K562 (cell line): ENCODE measurements around the gene PPM1L. TPM values are rescaled to one million over a fixed set of nuclear protein-coding genes. Genes with fewer than 3 reads are reported as not detected.

Experiments used
- ATAC-seq: fragments of 200-7000 bp; cut with Tn5 transposase; 3 replicates; pipeline ENCODE4 v1.9.1; 2020; ENCODE audit warnings: moderate library complexity
- BruUV-seq: library from RNA; stranded (reverse); fragments of 400-500 nt; replicated peaks from 2 replicates; lab custom pipeline; 2021; lab: Mats Ljungman, UMichigan
- CTCF ChIA-PET: fragments of 300-600 bp; formaldehyde crosslinking; extraction: SDS; loops from one replicate; lab custom pipeline; 2021; ENCODE audit warnings: low intra/inter-chr PET ratio; lab: Yijun Ruan, JAX
- POLR2A ChIA-PET: fragments of 300-600, 350-650 bp; sonication (Branson Sonifier 250); formaldehyde crosslinking; extraction: SDS; loops from one replicate; lab custom pipeline; 2021; ENCODE audit warnings: antibody characterized with exemption, inconsistent platforms; lab: Yijun Ruan, JAX
- DNase-seq, 4 experiments: peaks; one replicate each; pipeline versions ENCODE4 v3.0.0 to v3.0.0-alpha.2; 2011 to 2018; ENCODE audit warnings: low spot score in 3 of 4, mixed read lengths in 3 of 4; ENCODE audit errors: extremely low read depth in 1 of 4
- FAIRE-seq: peaks from 2 replicates; lab custom pipeline; 2011; peaks lifted over from hg19 to GRCh38; lab: Jason Lieb, UNC
- H2AFZ ChIP-seq: 2 replicates; pipeline ENCODE4 v1.6.0; 2011; ENCODE audit warnings: low read depth, low read length, control low read depth, inconsistent platforms
- H3K27ac ChIP-seq: fragments of 200-600 bp; 3 replicates; pipeline ENCODE4 v1.8.0; 2011; ENCODE audit warnings: low read depth, mild to moderate bottlenecking, control low read depth, inconsistent platforms, low read length, moderate library complexity, mixed read lengths; ENCODE audit errors: extremely low read depth
- H3K27me3 ChIP-seq, 2 experiments: fragments of 300-600 bp in 1 of 2; 2 replicates in 1 of 2; 3 replicates in 1 of 2; pipeline versions ENCODE4 v1.6.0 to v1.8.0; 2011; ENCODE audit warnings: inconsistent platforms in 2 of 2, low read length in 2 of 2, mild to moderate bottlenecking in 1 of 2, mixed read lengths in 1 of 2, moderate library complexity in 1 of 2; ENCODE audit not compliant: control insufficient read depth in 2 of 2, insufficient read depth in 2 of 2
- H3K36me3 ChIP-seq: fragments of 300-600 bp; 3 replicates; pipeline ENCODE4 v1.8.0; 2011; ENCODE audit warnings: mild to moderate bottlenecking, low read length, inconsistent platforms; ENCODE audit not compliant: control insufficient read depth, insufficient read depth
- H3K4me1 ChIP-seq, 2 experiments: fragments of 200-600 bp in 1 of 2; replicated peaks in 1 of 2; 2 replicates in 1 of 2; 3 replicates in 1 of 2; pipeline versions ENCODE4 v1.5.1 to v1.8.0; 2011; ENCODE audit warnings: inconsistent platforms in 2 of 2, low read length in 2 of 2, mild to moderate bottlenecking in 1 of 2, mixed read lengths in 1 of 2, moderate library complexity in 1 of 2; ENCODE audit not compliant: control insufficient read depth in 2 of 2, insufficient read depth in 2 of 2
- H3K4me2 ChIP-seq: 2 replicates; pipeline ENCODE4 v1.6.1; 2011; ENCODE audit warnings: low read length, control low read depth, inconsistent platforms, mixed read lengths; ENCODE audit not compliant: insufficient read depth
- H3K4me3 ChIP-seq: fragments of 200-600 bp; sonication (generic), shearing (Covaris generic); 2 replicates; pipeline ENCODE4 v1.5.1; 2016; ENCODE audit warnings: control low read depth, inconsistent platforms
- H3K79me2 ChIP-seq: fragments of 200-600 bp; 3 replicates; pipeline ENCODE4 v1.8.0; 2011; ENCODE audit warnings: low read length, inconsistent platforms; ENCODE audit not compliant: control insufficient read depth, insufficient read depth
- H3K9ac ChIP-seq, 2 experiments: 2 replicates each; pipeline versions ENCODE4 v1.6.0 to v1.6.1; 2011; ENCODE audit warnings: low read depth in 2 of 2, low read length in 2 of 2, control low read depth in 1 of 2, inconsistent platforms in 1 of 2, mild to moderate bottlenecking in 1 of 2, mixed read lengths in 1 of 2; ENCODE audit not compliant: insufficient read depth in 1 of 2
- H3K9me1 ChIP-seq: one replicate; pipeline ENCODE4 v1.6.0; 2011; ENCODE audit warnings: inconsistent platforms, mild to moderate bottlenecking, low read length, moderate library complexity; ENCODE audit not compliant: control insufficient read depth, insufficient read depth
- H3K9me3 ChIP-seq: replicated peaks from 2 replicates; pipeline ENCODE4 v1.5.1; 2011; ENCODE audit warnings: low read depth, low read length, inconsistent platforms; ENCODE audit not compliant: control insufficient read depth, insufficient read depth
- H4K20me1 ChIP-seq: replicated peaks from 2 replicates; pipeline ENCODE4 v1.6.1; 2011; ENCODE audit warnings: low read length, inconsistent platforms, mixed read lengths; ENCODE audit not compliant: control insufficient read depth, insufficient read depth
- EP400 ChIP-seq: fragments of 450-650 bp; IDR thresholded peaks from 2 replicates; pipeline ENCODE4 v1.6.1; 2017; ENCODE audit warnings: antibody characterized with exemption, mild to moderate bottlenecking, moderate library complexity
- LCOR ChIP-seq: sonication (generic); formaldehyde crosslinking; IDR thresholded peaks from 2 replicates; pipeline ENCODE4 v1.8.0; 2022; ENCODE audit warnings: mild to moderate bottlenecking, missing genetic modification reagents
- PRMT5 ChIP-seq: sonication (generic); formaldehyde crosslinking; IDR thresholded peaks from 2 replicates; pipeline ENCODE4 v1.5.0; 2020; ENCODE audit warnings: missing genetic modification reagents
- SIN3A ChIP-seq, 2 experiments: fragments of 150-350 bp in 1 of 2; IDR thresholded peaks; 2 replicates each; pipeline ENCODE4 v1.6.1; 2011 to 2016; ENCODE audit warnings: borderline replicate concordance in 2 of 2, low read depth in 2 of 2, low read length in 2 of 2, mild to moderate bottlenecking in 2 of 2, moderate library complexity in 2 of 2; ENCODE audit not compliant: control insufficient read depth in 1 of 2
- SIN3B ChIP-seq: fragments of 450-650 bp; IDR thresholded peaks from 2 replicates; pipeline ENCODE4 v1.6.1; 2017; ENCODE audit warnings: low read depth, mild to moderate bottlenecking, moderate library complexity
- ZSCAN32 ChIP-seq: fragments of 450-650 bp; formaldehyde crosslinking; IDR thresholded peaks from 2 replicates; pipeline ENCODE4 v1.4.0; 2020; ENCODE audit warnings: mild to moderate bottlenecking, moderate library complexity
- WGBS: fragments of 100-300 bp; shearing (Covaris generic); methylation state at CpG from one replicate; pipeline ENCODE4 v1.1.6; 2016; ENCODE audit warnings: low coverage, mixed read lengths; ENCODE audit not compliant: insufficient coverage; ENCODE audit errors: missing lambda C conversion rate; 5-methylcytosine and 5-hydroxymethylcytosine counted together
- in situ Hi-C: fragments of 300-500 bp; cut with MboI; formaldehyde crosslinking; loops from 4 replicates; pipeline ENCODE4 v1.15.0; 2018; ENCODE audit warnings: inconsistent platforms, mixed read lengths
- intact Hi-C: fragments of 100-400 bp; cut with micrococcal nuclease; formaldehyde crosslinking; loops from 2 replicates; pipeline ENCODE4 v1.14.2; 2022
- polyA plus RNA-seq, 8 experiments: library from polyadenylated mRNA; depleted of rRNA in 4 of 8; stranded (reverse) in 5 of 8; unstranded in 3 of 8; fragments of >200 nt; fragmentation: Nextera tagmentation in 2 of 8; fragmentation: Illumina TruSeq in 1 of 8; extraction: Ambion mirVana in 2 of 8; extraction: Trizol in 1 of 8; gene quantifications; 2 replicates each; pipeline versions ENCODE4 v1.2.1 to v1.2.3, GENCODE V29; 2011 to 2014; ENCODE audit warnings: inconsistent platforms in 1 of 8, missing spikeins in 1 of 8
- total RNA-seq, 7 experiments: library from RNA; depleted of rRNA in 6 of 7; stranded (reverse); fragments of >200 nt in 6 of 7; fragmentation: Illumina TruSeq in 2 of 7; extraction: Trizol in 2 of 7; gene quantifications; 2 replicates each; pipeline versions ENCODE4 v1.2.1 to v1.2.3, GENCODE V29; 2011 to 2021; ENCODE audit warnings: low replicate concordance in 1 of 7
- TF ChIP-seq, protein P1 (sequence below): sonication (generic); formaldehyde crosslinking; IDR thresholded peaks from 2 replicates; pipeline ENCODE4 v1.8.0; 2022; ENCODE audit warnings: mild to moderate bottlenecking, missing genetic modification reagents

The PPM1L gene
- total and polyA plus RNA-seq, 9 of the 15 experiments (the other 6 are each of a cell fraction or from before 2014, with no cell fraction given) = 0.01 to 0.41 (median 0.14) TPM

DNA sequence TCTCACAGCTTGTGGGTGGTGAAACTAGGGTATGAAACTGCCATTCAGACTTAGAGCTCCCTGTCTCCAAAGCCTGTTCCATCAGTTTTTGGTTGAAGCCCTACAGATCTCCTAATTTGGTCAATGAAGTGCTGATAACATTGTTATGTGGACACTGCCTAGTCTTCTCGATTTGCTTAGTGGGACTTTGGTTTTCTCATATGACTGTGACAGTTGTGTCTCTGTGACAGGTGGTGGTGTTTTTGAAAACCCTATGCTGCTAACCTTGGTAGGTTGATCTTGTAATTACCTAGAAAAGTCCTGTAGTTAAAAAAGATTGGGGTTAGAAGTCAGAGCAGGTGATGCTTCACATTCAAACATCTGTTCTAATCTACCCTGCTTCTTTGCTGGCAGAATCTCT is 9.2 kb downstream of the PPM1L start:
- no peaks in the 10 kb centered on the region for H3K4me1 ChIP-seq
- CTCF ChIA-PET = no interaction called here
- H3K27me3 ChIP-seq = no peaks in the 10 kb centered on the region
- BruUV-seq = no TSS peak
- no peak overlapping the region for H2AFZ ChIP-seq
- H3K4me3 ChIP-seq = no peak overlapping the region
- POLR2A ChIA-PET = no interaction called here
- DNase-seq (no peak), ATAC-seq (no peak), FAIRE-seq (no peak)
- H3K36me3 ChIP-seq = no peaks in the 10 kb centered on the region
- H3K9me1 ChIP-seq = no peaks in the 10 kb centered on the region
- H3K4me2 ChIP-seq = no peak overlapping the region
- no peaks in the 10 kb centered on the region for H3K79me2 ChIP-seq
- no peaks in the 10 kb centered on the region for H4K20me1 ChIP-seq
- no peak overlapping the region for H3K27ac ChIP-seq
- 0% methylated on average over 1 of the region's 1 CpG for WGBS
- no peak overlapping the region for H3K9ac ChIP-seq
- no peak for TF ChIP-seq SIN3A (IDR thresholded peaks at IDR 0.05; ENCODE audit: borderline replicate concordance in 2 of 2, control insufficient read depth in 1 of 2, low read depth in 2 of 2, low read length in 2 of 2)
- TF ChIP-seq, protein P1, sequence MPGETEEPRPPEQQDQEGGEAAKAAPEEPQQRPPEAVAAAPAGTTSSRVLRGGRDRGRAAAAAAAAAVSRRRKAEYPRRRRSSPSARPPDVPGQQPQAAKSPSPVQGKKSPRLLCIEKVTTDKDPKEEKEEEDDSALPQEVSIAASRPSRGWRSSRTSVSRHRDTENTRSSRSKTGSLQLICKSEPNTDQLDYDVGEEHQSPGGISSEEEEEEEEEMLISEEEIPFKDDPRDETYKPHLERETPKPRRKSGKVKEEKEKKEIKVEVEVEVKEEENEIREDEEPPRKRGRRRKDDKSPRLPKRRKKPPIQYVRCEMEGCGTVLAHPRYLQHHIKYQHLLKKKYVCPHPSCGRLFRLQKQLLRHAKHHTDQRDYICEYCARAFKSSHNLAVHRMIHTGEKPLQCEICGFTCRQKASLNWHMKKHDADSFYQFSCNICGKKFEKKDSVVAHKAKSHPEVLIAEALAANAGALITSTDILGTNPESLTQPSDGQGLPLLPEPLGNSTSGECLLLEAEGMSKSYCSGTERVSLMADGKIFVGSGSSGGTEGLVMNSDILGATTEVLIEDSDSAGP = no peak
- no peak for TF ChIP-seq SIN3B
- no peak for TF ChIP-seq EP400
- no peak for TF ChIP-seq LCOR
- no peak for TF ChIP-seq ZSCAN32 (CRISPR knock-in tag)
- TF ChIP-seq PRMT5 (CRISPR knock-in tag) = no peak
- H3K9me3 ChIP-seq = no peaks in the 10 kb centered on the region
- in situ Hi-C loops (no loop called here), intact Hi-C loops (no loop called here)
